HG03060 (cell line): ENCODE data around the gene MBD4.
A peak's percentile ranks its signal among the peaks of the same experiment; 100 is the strongest.
"Not testable (repeated sequence)": the region's sequence is repeated elsewhere in the genome, so short reads cannot be mapped to it uniquely, and the experiment has no call there.

Experiments used
- ATAC-seq: cut with Tn5 transposase; IDR thresholded peaks from one replicate; pipeline ENCODE4 v1.9.1; 2021; ENCODE audit warnings: low read depth, moderate number of reproducible peaks; ENCODE audit not compliant: unreplicated experiment

Gene MBD4

DNA sequence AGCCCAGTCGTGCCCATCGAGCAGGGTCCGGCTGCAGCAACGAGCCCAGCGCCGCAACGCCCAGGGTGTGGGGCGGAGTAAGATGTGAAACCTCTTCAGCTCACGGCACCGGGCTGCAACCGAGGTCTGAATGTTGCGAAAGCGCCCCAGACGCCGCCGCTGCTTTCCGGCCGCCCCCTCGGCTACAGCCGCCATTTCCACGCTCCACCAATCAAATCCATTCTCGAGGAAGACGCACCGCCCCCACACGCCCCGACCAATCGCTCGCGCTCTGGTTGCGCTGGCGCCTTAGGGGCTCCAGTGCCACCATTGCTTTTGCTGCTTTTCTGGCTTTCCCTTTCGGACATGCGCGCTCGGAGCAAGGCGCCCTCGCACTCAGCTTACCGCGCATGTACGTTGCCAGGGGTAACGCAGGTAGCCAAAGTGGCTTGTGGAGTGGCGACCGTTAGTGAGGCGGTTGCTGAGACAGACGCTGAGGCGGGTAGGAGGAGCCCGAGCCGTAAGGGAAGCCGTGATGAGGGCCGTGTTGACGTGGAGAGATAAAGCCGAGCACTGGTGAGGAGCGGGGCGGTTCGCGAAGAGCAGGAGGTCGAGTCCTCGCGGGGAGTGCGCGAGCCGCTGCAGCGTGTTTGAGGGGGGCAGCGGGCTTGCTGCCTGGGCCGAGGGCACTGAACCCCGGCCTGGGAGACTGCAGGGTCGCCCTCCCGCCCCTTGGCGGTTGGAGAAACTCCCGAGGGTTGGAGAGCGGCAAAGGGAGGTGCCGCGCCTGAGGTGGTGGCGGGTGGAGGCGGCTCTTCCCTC lies at the start of gene MBD4, which contains the start of gene IFT122:
TSS of gene MBD4 (minus strand) at position 132 of the 801 bp plus-strand sequence. CDS start at position 17, 115 bp downstream.
TSS of gene IFT122 (plus strand) at position 408 of the 801 bp plus-strand sequence. CDS start at position 515, 107 bp downstream.
- ATAC-seq = peak; percentile 77

DNA sequence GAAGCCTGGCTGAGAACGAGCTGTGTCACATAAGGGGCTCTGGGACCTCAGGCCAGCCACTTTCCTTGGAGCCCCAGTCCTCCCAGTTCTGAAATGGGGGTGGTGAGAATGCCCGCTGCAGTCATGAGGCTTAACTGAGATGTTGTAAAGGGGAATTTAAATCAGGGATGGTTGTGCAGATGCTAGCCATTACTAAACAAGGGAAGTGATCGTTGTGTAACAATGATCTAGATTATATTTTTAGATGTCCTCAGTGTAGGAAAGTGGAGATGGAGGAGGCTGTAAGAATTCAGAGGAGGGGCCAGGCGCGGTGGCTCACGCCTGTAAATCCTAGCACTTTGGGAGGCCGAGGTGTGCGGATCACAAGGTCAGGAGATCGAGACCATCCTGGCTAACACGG lies 49.5 kb upstream of the MBD4 start:
- not testable (repeated sequence) for ATAC-seq

DNA sequence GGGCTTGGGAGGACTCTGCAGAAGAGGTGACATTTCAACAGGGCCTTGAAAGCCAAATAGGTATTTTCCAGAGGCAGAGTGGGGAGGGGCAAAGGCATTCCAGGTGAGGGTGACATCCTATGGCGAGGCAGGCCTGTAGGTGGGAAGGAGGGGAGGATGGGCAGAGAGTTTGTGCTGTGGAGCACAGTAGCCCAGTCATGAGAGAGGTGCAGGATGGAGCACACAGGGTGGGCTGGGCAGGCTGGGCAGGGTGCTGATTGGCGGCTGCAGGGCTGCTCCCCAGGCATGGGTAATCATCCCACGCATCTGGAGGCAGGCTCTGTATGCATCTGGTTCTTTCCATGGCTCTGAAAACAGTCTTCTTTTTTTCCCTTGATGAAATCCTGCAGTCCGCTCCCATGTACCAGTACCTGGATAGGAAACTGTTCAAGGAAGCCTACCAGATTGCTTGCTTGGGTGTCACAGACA lies 48.2 kb upstream of the MBD4 start:
- ATAC-seq = not testable (repeated sequence)

DNA sequence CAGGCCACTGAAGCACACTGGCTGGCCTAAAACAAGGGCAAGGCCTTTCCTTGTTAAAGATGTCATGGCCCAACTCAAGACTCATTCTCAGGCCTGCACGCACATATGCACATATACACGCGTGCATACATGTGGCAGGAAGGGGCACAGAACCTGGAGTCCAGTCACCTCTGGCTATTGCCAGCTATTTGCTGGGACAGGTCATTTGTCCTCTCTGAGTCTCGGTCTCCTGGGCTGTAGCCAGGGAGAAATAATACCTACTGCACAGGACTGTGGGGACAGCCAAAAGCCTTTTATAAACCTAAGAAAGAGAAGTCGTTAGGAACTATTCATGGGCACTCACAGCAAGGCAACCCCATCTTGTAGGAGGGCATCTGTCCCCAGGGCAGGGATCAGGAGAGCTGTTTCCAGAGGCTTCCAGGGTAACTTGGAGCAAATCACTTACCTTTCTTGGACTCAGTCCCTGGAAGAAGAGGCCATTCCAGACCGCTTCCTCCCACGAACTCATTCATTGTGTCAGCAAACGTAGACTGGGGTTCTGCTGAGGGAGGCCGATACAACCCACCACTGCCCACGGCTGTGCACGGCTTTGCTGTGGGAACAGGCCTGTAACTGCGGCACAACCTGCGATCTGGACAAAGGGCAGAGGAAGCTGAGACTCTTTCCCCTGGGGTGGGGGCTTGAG lies 47.6 kb upstream of the MBD4 start:
- ATAC-seq = no peak

DNA sequence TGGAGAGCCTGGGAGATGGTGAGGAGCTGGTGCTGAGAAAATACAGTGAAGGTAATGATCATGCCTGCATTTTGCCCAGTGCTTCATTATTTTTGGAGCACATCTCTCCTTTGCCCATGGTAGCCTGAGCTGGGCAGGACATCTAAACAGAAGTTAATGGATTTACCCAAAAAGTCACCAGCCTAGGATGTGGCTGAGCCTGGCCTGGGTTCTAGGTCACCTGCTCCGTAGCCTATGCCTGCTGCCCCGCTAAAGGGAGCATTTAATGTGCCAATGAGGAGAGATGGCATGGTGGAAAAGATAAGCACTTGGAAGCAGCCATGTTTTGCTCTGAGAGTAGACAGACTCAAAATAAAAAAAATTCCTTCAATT lies 46.9 kb upstream of the MBD4 start:
- ATAC-seq = no peak

DNA sequence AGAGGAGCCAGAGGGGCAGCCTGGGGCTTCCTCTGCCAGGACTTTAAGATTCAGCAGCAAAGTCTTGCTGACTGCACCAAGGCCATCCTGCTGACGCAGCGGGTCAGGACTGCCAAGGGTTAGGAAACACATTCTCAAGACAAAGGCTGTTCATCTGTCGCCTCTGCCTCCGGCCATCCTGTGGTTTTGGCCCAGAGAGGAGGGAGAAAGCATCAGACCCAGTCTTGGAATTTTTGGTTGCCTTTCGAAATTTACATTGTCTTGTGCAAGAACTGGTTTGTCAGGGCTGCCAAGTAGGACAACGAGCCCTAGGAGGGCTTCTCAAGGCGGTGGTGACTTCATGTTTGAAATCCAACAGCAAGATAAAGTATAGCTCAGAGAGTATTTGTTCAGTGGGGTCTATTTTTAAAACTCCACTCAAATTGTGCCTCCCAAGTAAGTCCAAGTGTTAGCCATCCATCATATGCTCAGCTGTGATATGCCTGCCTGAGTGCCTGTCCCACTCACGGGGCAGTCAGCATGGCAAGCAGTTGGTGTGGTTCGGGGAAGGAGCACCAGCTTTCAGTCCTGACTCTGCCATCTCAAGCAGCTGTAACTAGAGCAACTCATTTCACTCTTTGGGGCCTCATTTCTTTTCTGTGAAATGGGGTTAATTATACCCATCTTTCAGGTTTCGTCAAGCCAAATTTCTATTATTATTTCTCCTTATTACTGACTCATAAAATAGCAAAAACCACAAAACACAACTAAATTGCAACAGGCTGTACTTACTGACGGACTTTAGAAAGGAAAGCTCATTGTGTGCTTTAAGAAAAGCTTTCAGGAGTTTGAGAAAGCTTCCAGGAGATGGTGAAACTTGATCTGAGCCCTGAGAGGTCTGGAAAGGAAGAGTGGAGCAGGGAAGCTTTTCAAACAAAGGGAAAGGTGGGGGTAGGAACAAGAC lies 46.2 kb upstream of the MBD4 start:
- ATAC-seq = no peak

DNA sequence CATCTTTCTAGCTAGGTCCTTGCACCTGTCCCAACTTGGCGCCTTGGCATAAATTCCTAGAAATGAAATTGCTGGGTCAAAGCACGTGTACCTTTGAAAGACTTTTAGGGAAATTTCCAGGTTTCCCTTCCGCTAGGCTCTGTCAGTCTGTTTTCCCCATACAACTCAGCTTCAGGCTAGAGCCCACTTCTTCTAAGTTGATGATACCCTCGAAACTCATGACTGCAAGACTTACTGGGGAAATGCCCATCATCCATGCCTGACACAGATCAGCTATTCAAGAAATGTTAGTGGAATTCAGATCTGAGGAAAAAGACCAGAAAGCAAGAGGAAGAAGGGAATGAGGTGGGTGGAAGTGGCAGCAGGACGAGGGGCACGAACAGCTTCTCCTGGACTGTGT lies 45.4 kb upstream of the MBD4 start:
- not testable (repeated sequence) for ATAC-seq

DNA sequence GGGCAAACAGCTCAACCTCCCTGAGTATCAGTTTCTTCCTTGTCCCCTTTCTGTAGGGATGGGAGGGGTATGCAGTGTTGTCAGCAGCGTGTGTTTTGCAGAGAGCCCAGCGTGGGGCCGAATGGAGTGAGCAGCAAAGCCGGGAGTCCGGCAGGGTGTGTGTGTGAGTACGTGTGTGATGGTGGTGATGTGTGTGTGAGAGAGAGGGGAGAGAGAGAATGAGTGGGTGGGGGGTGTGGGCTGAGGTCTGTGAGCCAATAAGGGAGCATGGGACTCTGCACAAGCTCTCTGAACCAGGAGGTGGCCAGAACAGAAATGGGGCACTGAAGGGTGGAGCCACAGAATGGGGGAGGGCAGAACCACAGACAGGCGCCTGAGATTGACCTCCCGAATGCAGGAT lies 44.1 kb upstream of the MBD4 start:
- no peak for ATAC-seq

DNA sequence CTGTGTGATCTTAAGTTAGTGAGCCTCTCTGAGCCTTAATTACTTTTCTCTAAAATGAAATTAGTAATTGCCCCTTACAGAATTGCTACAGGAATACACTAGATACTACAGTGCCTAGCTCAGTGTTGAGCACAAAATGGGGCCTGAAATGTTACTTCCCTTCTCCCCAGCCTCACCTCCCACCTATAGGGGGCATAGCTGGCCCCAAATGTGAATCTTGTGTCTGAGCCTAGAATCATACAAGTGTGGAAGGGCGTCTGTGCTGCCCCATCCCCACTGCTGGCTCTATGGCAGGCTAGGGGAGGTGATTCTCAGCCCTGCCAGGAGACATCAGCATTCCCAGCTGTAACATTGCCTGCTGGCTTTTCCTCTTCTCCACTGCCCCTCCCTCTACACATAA lies 43.0 kb upstream of the MBD4 start:
- no peak for ATAC-seq

DNA sequence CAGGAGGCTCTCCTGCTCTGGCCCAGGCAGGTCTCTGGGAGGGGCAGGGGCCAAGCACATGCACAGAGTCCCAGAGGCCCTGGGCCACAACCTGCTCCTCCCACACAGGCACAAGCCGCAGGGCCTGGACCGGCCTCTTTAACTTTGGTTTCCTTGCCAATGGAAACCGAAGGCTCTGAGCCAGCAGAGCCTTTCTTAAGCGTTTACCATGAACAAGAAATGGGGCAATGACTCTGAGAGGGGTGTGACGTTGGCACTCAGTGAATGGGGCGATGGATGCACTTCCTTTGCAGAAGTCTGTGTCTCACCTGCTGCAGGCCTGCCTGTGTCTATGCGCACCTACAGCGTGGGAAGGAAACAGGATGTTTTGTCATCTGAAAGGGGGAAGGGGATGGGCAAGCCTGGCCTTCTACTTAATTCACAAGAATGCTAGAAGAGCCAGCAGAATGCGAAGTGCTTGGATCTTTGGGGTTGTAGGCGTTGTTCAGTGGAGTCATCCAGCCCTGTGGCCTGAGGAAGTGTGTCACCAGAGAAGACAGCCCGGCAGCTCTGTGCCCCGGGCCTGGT lies 42.1 kb upstream of the MBD4 start:
- ATAC-seq = no peak

DNA sequence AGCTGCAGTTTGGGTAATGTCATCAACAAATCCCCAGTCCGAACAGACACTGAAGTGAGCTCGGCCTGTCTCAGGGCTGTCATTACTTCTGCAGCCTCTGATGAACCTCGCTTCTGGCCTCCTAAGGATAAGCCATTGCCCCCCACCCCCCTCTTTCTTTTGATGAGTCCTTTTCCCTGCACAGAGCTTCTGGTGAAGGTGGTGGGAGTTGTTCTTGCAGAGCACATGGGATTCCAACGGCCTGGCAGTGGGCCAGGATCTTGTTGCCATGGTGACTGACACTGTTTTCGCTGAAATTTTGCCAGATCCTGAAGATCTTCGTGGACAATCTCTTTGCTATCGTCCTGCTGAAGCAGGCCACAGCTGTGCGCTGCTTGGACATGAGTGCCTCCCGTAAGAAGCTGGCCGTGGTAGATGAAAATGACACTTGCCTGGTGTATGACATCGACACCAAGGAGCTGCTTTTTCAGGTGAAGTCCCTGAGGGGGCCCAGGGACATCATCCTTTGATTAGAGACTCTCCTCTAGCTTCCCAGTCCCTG lies 41.5 kb upstream of the MBD4 start:
- not testable (repeated sequence) for ATAC-seq

DNA sequence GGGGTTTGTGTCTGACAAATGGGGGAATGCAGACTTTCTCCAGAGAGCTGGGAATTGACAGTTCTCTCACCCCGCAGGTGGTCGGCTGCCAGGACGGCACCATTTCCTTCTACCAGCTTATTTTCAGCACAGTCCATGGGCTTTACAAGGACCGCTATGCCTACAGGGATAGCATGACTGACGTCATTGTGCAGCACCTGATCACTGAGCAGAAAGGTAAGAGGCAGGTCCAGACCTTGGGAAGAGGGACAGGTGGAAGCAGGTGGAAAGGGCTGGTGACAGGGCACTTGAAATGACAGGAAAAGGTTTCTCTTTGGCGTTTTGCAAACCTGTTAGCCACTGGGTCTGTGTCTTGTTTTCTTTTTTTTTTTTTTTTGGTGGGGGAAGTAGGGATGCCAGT lies 36.8 kb upstream of the MBD4 start:
- no peak for ATAC-seq

DNA sequence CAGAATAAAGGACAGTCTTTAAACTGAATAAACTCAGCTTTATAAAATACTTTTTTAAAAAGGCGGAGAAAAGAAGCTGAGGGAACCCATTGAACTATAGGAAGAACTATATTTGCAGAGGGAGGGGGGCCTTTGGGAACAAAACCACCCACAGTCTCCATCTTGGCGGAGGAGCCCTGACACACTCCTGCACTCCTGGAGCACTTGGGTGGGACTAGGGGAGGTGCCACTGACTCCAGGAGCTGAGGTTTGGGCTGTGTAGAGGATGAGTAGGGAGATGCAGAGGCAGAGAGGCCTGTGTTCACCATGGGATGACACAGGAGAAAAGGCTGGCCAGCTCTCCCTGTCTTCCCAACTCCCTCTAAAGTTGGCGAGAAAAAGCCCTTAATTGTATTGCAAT lies 36.1 kb upstream of the MBD4 start:
- ATAC-seq = no peak

DNA sequence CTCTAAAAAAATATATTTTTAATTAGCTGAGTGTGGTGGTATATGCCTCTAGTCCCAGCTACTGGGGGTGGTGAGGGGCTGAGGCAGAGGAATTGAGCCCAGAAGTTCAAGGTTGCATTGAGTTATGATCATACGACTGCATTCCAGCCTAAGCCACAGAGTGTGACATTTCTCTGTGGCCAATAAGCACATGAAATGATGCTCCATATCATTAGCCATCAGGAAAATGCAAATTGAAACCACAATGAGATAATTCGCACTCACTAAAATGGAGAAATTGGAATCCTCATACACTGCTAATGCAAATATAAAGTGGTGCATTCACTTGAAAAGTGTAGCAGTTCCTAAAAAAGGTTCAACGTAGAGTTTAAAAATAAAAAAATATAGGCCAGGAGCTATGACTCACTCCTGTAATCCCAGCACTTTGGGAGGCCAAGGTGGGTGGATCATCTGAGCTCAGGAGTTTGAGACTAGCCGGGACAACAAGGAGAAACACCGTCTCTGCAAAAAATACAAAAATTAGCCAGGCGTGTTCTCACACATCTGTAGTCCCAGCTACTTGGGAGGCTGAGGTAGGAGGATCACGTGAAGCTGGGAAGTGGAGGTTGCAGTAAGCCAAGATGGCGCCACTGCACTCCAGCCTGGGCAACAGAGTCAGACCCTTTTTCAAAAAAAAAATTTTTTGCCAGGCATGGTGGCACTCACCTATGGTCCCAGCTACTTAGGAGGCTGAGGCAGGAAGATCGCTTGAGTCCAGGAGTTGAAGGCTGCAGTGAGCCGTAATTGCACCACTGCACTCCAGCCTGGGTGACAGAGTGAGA lies 35.4 kb upstream of the MBD4 start:
- no peak for ATAC-seq

DNA sequence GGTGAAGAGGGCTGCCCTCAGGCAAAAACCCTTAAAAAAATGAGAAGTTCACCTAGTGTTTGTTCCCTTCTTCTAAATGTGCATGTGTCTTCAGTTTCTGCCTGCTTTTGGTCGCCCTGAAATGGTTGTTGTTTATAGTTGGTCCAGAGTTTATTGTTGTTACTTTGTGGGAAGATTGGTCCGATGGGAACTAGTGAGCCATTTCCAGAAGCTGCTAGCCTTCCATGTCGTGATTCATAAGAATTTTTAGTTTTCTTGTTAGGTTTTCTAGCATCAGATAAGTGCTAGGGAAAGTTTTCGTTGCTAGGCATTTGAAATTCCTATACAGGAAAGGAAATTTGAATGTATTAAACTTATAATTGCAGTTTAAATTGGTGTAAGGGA lies 34.0 kb upstream of the MBD4 start:
- ATAC-seq = no peak

DNA sequence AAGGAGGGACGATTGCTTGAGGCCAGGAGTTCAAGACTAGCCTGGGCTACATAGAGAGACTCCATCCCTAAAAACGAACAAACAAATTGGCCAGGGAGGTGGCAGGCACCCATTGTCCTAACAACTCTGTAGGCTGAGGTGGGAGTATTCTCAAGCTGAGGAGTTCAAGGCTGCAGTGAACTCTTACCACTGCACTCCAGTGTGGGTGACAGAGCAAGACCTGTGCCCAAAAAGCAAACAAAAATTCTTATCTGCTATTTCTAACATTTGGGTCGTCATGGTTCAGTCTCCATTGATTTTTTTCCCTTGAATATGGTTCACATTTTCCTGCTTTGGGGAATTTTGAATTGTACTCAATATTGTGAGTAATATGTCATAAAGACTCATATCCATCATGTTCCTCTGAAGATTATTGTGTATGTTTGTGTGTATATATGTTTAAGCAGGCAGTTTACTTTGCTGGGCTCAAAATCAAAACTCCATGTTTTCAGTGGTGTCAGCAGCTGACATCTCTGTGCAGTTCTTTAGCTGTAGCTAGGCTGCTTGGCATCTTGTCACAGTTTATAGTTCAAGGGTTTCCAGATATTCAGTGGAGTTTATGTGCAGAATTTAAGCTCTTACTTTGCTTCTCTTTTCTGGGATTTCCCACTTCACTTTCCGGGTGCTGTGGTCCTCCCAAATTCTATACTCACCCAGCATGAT lies 33.5 kb upstream of the MBD4 start:
- no peak for ATAC-seq

DNA sequence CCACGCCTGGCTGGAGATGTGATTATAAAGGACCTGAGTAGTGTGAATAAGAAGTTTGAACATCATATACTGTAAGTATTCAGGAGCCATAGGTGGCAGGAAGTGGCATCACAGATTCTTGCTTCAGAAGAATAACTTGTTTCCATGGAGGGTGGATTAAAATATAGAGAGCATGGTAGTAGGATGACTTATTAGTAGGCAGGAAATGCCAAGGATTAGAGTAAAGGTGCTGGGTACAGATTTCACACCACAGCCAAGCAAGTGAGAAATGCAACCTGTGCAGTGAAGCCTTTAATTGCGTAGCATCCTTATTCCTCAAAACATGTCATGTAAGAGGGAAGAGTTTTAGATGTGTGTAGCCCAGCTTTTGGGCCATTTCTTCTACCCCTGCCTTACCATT lies 31.1 kb upstream of the MBD4 start:
- no peak for ATAC-seq

DNA sequence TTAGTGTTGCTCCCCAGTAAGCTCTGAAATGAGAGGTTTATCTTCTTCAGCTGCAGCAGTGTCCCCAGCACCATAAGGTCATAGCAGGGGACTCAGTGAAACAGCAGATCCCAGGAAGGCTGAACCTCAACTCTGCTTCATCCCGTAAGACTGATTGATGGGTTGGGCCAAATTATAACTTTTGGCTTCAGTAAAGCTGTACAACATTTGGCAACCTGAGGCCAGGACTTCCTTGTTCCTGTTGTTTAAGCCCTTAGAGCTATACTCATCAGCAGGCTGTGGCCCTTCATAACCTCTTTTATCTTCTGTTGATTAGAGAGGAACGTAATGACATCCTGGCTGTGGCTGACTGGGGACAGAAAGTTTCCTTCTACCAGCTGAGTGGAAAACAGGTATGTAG lies 29.3 kb upstream of the MBD4 start:
- ATAC-seq = no peak

DNA sequence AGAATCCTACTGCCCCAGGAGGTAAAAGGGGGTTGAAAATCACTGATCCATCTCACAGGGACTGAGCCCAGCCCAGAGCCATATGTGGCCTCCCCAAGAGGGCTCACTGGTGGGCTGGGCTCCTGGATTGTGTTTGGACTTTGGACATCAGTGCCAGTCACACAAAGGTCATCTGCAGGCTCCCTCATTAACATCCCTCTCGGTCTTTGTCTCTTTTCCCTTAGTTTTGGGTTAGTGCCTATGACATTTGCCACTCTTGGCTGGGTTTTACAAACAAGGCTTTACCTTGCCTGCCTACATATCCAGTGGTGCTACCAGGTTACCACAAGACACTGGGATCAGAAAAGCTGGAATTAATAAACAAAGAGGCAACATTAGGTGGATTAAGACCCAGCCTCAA lies 28.2 kb upstream of the MBD4 start:
- no peak for ATAC-seq
